NCI-H2227 treated with DMSO at 0.1 percent for 48 hours (cell line): ENCODE data around the gene SPTSSA.
"Not testable (repeated sequence)": the region's sequence is repeated elsewhere in the genome, so short reads cannot be mapped to it uniquely, and the experiment has no call there.

Experiments
- DNase-seq: peaks from one replicate; lab custom pipeline; 2025; lab: John Stamatoyannopoulos, UW

SPTSSA gene

GRCh38 chr14:34472706-34473279 is 10.8 kb upstream of the SPTSSA start:
- DNase-seq, result no peak

GRCh38 chr14:34470319-34470718 is 8.3 kb upstream of the SPTSSA start:
- DNase-seq, result no peak

- no peak for DNase-seq
Observed at GRCh38 chr14:34466691-34467090, 4.7 kb upstream of the SPTSSA start.

GRCh38 chr14:34465069-34465859 is 3.2 kb upstream of the SPTSSA start:
- no peak for DNase-seq

GRCh38 chr14:34463598-34463961 is 1.5 kb upstream of the SPTSSA start:
- DNase-seq, result no peak

- peak; percentile 14 for DNase-seq
Observed at GRCh38 chr14:34461334-34462131, 507 bp downstream of the SPTSSA start.

- no peak for DNase-seq
Observed at GRCh38 chr14:34460841-34461240, 1.2 kb downstream of the SPTSSA start.

- DNase-seq, result no peak
Observed at GRCh38 chr14:34460295-34460694, 1.7 kb downstream of the SPTSSA start.

- DNase-seq, result no peak
Observed at GRCh38 chr14:34457186-34457585, 4.9 kb downstream of the SPTSSA start.

GRCh38 chr14:34453226-34453625 is 8.8 kb downstream of the SPTSSA start:
- DNase-seq, result no peak

GRCh38 chr14:34452258-34452822 is 9.7 kb downstream of the SPTSSA start:
- DNase-seq, result no peak

GRCh38 chr14:34450958-34451357 is 11.1 kb downstream of the SPTSSA start:
- DNase-seq, result no peak

GRCh38 chr14:34450542-34450915 is 11.5 kb downstream of the SPTSSA start:
- no peak for DNase-seq

- no peak for DNase-seq
Observed at GRCh38 chr14:34449819-34450541, 12.1 kb downstream of the SPTSSA start.

- DNase-seq, result no peak
Observed at GRCh38 chr14:34439090-34439489, 22.9 kb downstream of the SPTSSA start.

GRCh38 chr14:34438438-34438837 is 23.6 kb downstream of the SPTSSA start:
- DNase-seq, result no peak

GRCh38 chr14:34437729-34438080 is 24.3 kb downstream of the SPTSSA start:
- no peak for DNase-seq

- no peak for DNase-seq
Observed at GRCh38 chr14:34436960-34437728, 24.9 kb downstream of the SPTSSA start.

GRCh38 chr14:34436118-34436905 is 25.7 kb downstream of the SPTSSA start:
- DNase-seq, result no peak

GRCh38 chr14:34433957-34434356 is 28.1 kb downstream of the SPTSSA start:
- no peak for DNase-seq

- DNase-seq, result not testable (repeated sequence)
Observed at GRCh38 chr14:34428102-34428466, 34.0 kb downstream of the SPTSSA start.
